Epithelial cell of proximal tubule (primary cell): ENCODE measurements around the gene CD46. TPM values are rescaled to one million over a fixed set of nuclear protein-coding genes. Genes with fewer than 3 reads are reported as not detected.

Experiments used
- DNase-seq: peaks from one replicate; pipeline ENCODE4 v3.0.0-alpha.2; 2011; ENCODE audit warnings: low read depth
- H3K4me3 ChIP-seq: 2 replicates; pipeline ENCODE4 v1.5.1; 2011; ENCODE audit warnings: low read depth, mild to moderate bottlenecking, low read length
- total RNA-seq: library from RNA; depleted of rRNA; stranded (reverse); fragments of >200 nt; gene quantifications from 2 replicates; pipeline ENCODE4 v1.2.3, GENCODE V29; 2015
- TF ChIP-seq, protein P1 (sequence below): conservative IDR thresholded peaks from 2 replicates; pipeline ENCODE4 v1.5.1; 2012; ENCODE audit warnings: low read depth, mild to moderate bottlenecking, low read length

The CD46 gene
- total RNA-seq, 1 donor from 2014 or later = 146 TPM

DNA sequence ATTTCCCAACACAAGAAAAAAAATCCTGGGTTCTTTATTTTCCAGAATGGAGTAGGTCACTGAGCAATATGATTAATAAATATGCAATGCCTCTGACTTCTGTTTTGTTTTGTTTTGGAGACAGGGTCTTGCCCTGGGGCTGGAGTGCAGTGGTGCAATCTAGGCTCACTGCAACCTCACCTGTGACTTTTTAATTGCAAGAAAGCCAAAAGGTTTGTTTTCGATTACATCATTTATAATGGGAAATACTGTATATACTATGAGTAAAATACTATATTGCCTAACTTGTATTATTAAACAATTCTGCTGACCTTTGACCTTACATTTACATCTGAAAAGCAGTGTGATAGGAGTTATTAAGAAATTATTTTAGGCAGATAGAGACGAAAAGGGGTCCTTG, 11.6 kb upstream of the CD46 start:
- TF ChIP-seq, protein P1, sequence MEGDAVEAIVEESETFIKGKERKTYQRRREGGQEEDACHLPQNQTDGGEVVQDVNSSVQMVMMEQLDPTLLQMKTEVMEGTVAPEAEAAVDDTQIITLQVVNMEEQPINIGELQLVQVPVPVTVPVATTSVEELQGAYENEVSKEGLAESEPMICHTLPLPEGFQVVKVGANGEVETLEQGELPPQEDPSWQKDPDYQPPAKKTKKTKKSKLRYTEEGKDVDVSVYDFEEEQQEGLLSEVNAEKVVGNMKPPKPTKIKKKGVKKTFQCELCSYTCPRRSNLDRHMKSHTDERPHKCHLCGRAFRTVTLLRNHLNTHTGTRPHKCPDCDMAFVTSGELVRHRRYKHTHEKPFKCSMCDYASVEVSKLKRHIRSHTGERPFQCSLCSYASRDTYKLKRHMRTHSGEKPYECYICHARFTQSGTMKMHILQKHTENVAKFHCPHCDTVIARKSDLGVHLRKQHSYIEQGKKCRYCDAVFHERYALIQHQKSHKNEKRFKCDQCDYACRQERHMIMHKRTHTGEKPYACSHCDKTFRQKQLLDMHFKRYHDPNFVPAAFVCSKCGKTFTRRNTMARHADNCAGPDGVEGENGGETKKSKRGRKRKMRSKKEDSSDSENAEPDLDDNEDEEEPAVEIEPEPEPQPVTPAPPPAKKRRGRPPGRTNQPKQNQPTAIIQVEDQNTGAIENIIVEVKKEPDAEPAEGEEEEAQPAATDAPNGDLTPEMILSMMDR = no peak
- no peak for DNase-seq
- no peak overlapping the region for H3K4me3 ChIP-seq

DNA sequence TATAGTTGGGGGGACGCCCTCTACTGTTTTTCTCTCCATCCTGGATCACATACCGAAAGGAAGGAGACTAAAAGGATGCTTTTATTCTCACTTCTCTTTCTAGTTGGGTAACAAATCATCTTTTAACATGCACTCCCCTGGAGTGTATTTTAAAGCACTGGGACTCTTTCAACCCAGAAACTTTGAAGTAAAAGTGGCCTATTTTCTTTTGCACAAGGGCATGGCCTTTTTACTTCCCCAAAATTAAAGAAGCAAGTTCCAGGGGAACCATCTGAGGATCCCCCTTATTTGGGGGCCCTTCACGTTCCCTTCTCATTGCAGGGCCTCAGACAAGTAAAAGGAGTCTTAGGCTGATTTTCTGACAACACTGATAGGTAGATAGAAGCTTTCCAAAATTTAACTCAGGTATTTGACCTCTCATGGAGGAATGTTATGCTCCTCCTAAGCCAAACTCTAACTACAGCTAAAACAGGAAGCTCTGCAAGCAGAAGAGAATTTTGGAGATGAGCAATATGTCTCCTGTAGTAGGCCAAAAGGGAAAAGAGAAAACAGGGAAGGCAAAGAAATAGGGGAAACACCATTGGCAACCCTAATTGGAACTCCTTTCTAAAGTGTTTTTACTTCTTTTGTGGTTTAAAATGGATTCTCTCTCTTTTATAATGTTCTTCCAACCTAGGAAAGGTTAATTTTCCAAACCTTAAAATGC, 8.9 kb upstream of the CD46 start:
- H3K4me3 ChIP-seq = no peak overlapping the region
- TF ChIP-seq, protein P1 = no peak
- DNase-seq = no peak

DNA sequence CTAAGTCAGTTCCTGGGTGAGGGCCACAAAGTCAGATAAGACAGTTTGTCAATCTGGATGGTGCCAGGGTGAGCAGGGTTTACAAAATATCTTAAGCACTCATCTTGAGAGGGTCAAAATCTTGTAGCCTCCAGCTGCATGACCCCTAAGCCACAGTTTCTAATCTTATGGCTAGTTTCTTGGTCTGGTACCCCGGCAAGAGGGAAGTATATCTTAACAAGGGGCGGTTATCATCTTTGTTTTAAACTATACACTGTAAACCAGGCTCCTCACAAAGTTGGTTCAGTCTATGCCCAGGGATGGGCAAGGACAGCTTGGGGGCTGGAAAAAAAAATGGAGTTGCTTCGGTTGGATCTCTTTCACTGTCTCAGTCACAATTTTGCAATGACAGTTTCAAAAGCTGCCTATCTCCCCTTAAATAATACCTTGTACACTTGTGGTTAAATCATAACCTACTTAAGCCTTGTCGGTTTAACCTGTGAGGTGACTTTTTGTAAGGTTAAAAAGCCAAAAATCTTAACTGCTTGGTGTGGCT, 7.8 kb upstream of the CD46 start:
- DNase-seq = no peak
- TF ChIP-seq, protein P1 = no peak
- no peak overlapping the region for H3K4me3 ChIP-seq

DNA sequence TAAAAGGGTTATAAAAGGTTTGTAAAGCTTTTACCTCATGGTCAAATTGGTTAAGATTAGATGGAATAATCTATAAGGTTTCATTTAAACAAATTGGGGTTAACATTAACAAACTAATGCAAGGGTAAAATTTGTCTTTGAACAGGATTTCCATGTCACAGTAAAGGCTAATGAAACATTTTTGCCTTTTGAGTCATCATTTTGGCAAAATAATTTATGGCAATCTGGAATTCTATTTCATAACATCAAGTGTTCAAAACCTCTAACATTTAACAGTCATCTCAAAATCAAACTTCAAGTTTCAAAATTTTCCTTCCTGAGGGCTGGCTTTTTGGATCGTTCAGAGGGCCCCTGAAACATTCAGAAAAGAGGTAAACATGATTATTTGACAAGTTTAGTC, 6.6 kb upstream of the CD46 start:
- TF ChIP-seq, protein P1 = no peak
- no peak for DNase-seq
- no peak overlapping the region for H3K4me3 ChIP-seq

DNA sequence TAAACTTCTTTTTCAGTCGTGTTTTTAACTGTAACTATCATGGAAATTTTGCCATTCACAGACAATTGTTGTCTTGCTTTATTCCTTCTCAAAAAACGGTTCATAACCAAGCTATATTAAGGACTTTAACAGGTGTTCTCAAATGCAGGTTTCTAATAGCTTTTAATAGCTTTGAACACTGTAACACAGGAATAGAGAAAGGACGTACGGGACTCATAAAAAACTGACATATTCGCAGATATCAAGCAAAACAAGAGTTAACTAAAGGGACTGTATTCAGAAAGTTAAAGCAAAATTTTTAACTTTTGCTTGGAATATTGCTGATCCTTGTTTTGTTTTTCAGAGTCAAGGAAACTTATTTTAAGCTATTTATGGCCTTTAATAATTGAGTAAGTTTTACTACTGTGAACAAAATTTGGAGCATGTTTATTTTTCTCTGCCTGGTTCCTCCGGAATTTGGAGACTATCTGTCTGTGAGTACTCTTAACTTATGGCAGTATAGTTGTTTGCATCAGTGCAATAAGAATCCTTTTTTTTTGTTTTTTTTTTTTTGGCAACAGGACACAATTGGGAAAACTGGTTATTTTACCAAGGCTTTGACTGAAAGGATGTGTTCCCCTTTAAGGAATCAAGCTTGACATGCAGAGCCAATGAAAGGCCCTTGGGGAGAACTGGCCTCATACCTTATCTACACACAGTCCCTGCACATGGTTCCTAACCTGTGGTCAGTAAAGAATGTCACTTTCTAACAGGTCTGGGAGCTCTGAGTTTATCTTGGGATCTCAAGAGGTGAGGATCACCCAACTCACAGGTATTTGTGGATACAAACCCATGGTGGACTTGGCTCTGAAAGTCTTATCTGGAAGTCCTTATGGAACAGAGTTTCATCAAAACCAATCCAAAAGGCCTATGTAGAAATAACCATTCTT, 5.8 kb upstream of the CD46 start:
- no peak for DNase-seq
- no peak overlapping the region for H3K4me3 ChIP-seq
- TF ChIP-seq, protein P1 = no peak

DNA sequence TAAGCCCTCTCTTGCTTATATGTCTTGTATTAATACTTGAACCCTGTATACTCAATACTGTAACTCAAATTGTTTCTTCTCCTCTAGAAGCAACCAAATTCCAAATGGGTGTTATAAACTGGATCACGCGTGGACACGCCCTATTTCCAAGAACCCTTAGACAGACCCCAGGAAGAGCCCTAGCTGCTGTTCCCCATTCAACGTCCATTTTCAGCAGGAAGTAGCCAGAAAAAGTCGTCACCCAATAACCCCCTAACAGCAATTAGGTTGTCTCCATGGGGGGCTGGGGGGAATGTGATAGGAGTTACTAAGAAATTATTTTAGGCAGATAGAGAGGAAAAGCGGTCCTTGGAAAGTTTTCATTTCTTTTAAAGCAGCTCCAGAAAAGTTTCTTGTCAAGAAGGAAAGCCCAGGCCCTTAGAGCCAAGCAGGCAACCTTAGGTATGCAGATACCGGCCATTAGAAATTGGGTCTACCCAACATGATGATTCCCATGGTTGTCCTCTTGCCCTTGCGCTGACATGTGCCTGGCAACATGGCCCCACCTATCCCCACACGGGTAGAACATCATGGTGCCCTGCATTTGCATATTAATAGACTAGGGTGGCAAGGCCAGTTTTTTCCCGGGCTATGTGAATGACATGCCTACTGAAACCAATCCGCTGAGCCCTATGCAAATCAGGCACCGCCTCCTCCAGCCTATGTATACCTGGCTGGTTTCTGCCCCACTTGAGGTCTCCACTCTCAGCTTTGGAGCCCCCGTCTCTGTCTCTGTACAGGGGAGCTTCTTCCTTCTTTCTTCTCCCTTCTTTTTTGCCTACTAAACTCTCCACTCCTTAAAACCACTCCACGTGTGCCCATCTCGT, 4.0 kb upstream of the CD46 start:
- TF ChIP-seq, protein P1 = no peak
- DNase-seq = no peak
- no peak overlapping the region for H3K4me3 ChIP-seq
